ENCODE results near the gene KCNJ2. TPM values are rescaled to one million over a fixed set of nuclear protein-coding genes. Genes with fewer than 3 reads are reported as not detected.

KCNJ2 gene
- total RNA-seq, 1 experiment from 2014 or later: 0.15 TPM

- H4K20me1 ChIP-seq (ENCODE audit: control insufficient read depth, insufficient read depth, insufficient read length): no peaks in the 10 kb centered on the region
- H3K56ac ChIP-seq (ENCODE audit: insufficient read length, low read depth, low read length): no peak overlapping the region
- H2BK5ac ChIP-seq (ENCODE audit: insufficient read length, low read length): no peak overlapping the region
- DNase-seq: no peak
- H4K91ac ChIP-seq (ENCODE audit: insufficient read length, low read depth, low read length): no peak overlapping the region
- no peak overlapping the region for H2BK12ac ChIP-seq (ENCODE audit: insufficient read length, low read depth, low read length)
- no peaks in the 10 kb centered on the region for H3K79me2 ChIP-seq (ENCODE audit: insufficient read depth, low read length)
- H2BK15ac ChIP-seq (ENCODE audit: low read depth, low read length): no peak overlapping the region
- no CpG with 5 or more reads among the region's 6 CpGs for WGBS (ENCODE audit: extremely low coverage, insufficient read length, low lambda C conversion rate)
- H2AK5ac ChIP-seq (ENCODE audit: insufficient read length, low read length): no peak overlapping the region
- no peak overlapping the region for H2BK20ac ChIP-seq (ENCODE audit: low read depth, low read length, poor library complexity, severe bottlenecking)
- no peak overlapping the region for H4K5ac ChIP-seq (ENCODE audit: insufficient read length, low read depth, low read length)
- H3K27ac ChIP-seq (ENCODE audit: insufficient read length, low read depth, low read length): no peak overlapping the region
- H2AFZ ChIP-seq (ENCODE audit: low read length): no peak overlapping the region
- H3K23ac ChIP-seq (ENCODE audit: insufficient read length, low read depth, low read length): no peak overlapping the region
- no peaks in the 10 kb centered on the region; the same call in 1 of the 2 replicates for H3K4me1 ChIP-seq (ENCODE audit: insufficient read depth, low read length)
- TF ChIP-seq CTCF (conservative IDR thresholded peaks at IDR 0.05): no peak
- Mint-ChIP-seq H3K36me3 (ENCODE audit: insufficient read depth in 1 of 3, low read depth in 3 of 3) (peaks cover 5 to 11% (median 7%) of the 10 kb centered on the region in 3 experiments; a peak in 6 of 7 replicates), H3K27me3 (ENCODE audit: low read depth) (no peaks in the 10 kb centered on the region), H3K27ac (no peak overlapping the region), H3K4me3 (no peak overlapping the region), H3K4me1 (peaks cover 8% of the 10 kb centered on the region in 2 experiments), H3K9me3 (peaks cover 10 to 11% of the 10 kb centered on the region in 2 experiments)
- no peak overlapping the region for H3K9ac ChIP-seq (ENCODE audit: extremely low read depth, insufficient read length, low read length)
- no peak overlapping the region for H3K4me2 ChIP-seq (ENCODE audit: insufficient read depth, insufficient read length, low read length)
- H3K9me3 ChIP-seq (ENCODE audit: control insufficient read depth, low read depth, low read length): no peaks in the 10 kb centered on the region
- H2BK120ac ChIP-seq (ENCODE audit: low read depth, low read length, poor library complexity, severe bottlenecking): no peak overlapping the region
- no peaks in the 10 kb centered on the region for H3K27me3 ChIP-seq (ENCODE audit: insufficient read depth, low read length)
- no peaks in the 10 kb centered on the region for H3K79me1 ChIP-seq (ENCODE audit: insufficient read depth, low read depth, low read length, poor library complexity, severe bottlenecking)
- H3K4ac ChIP-seq (ENCODE audit: low read depth, low read length): no peak overlapping the region
- H4K8ac ChIP-seq (replicated peaks; ENCODE audit: insufficient read length, low read depth, low read length): no peak overlapping the region
- no peak overlapping the region for H3K14ac ChIP-seq (ENCODE audit: insufficient read depth, low read length)
- H3K18ac ChIP-seq (ENCODE audit: insufficient read length, low read depth, low read length): no peak overlapping the region
- H3T11ph ChIP-seq (ENCODE audit: low read length): no peak overlapping the region
- H3K23me2 ChIP-seq (ENCODE audit: insufficient read length, low read depth, low read length, poor library complexity, severe bottlenecking): no peaks in the 10 kb centered on the region
Measured at GRCh38 chr17:70208825-70209555, 39.7 kb downstream of the KCNJ2 start.

Data from H9 (cell line).